RWPE1 (cell line): Measurements from ENCODE around the gene SLC24A3.

Experiments
- CTCF ChIA-PET: fragments of 350-600 bp; sonication (Branson Sonifier 250); formaldehyde crosslinking; extraction: SDS; loops from one replicate; lab custom pipeline; 2021; lab: Yijun Ruan, JAX
- POLR2A ChIA-PET: fragments of 400-600 bp; formaldehyde crosslinking; extraction: SDS; loops from one replicate; lab custom pipeline; 2020; ENCODE audit warnings: antibody characterized with exemption; ENCODE audit not compliant: low non-redundant PET; lab: Yijun Ruan, JAX
- DNase-seq: peaks from one replicate; pipeline ENCODE4 v3.0.0; 2012; ENCODE audit warnings: low spot score
- H3K27ac ChIP-seq: fragments of 450-650 bp; 2 replicates; pipeline ENCODE4 v1.5.1; 2017
- CTCF ChIP-seq: fragments of 450-650 bp; conservative IDR thresholded peaks from 2 replicates; pipeline ENCODE4 v1.5.1; 2017; ENCODE audit warnings: low read depth, mild to moderate bottlenecking

Gene SLC24A3

GRCh38 chr20:19407196-19407595 lies 194.8 kb downstream of the SLC24A3 start:
- no peak overlapping the region for H3K27ac ChIP-seq
- no peak for DNase-seq
- CTCF ChIA-PET: no interaction called here
- TF ChIP-seq CTCF: no peak
- POLR2A ChIA-PET: no interaction called here

- ChIA-PET CTCF (no interaction called here), POLR2A (no interaction called here)
- TF ChIP-seq CTCF: no peak
- H3K27ac ChIP-seq: no peak overlapping the region
- DNase-seq: peak; percentile 8
These were observed 195.3 kb downstream of the SLC24A3 start for GRCh38 chr20:19407736-19408135.

DNA sequence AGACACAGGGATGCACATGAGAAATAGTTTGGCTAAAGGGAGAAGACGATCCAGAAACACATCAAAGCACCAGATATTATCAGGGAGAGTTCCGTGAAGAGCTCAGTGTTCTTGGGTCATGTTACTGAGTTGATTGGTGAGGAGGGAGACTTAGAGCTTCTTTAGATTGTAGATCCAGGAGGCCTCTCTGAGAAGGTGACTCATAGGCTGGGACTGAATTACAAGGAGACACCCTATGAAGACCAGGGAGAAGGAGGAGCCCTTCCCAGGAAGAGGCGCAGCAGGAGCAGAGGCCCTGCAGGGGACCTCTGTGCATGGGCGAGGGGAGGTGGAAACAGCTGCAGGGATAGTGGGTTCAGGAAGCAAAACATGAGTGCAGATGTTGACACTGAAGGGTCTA lies 196.5 kb downstream of the SLC24A3 start:
- DNase-seq: no peak
- no peak for TF ChIP-seq CTCF
- ChIA-PET CTCF (no interaction called here), POLR2A (no interaction called here)
- H3K27ac ChIP-seq: no peak overlapping the region

GRCh38 chr20:19411811-19412210 lies 199.4 kb downstream of the SLC24A3 start:
- TF ChIP-seq CTCF: no peak
- no peak overlapping the region for H3K27ac ChIP-seq
- ChIA-PET POLR2A (no interaction called here), CTCF (interaction anchor here (0.6 kb wide), 1 partner anchor 194 kb away, joined by 8 read pairs; no protein-coding TSS in a partner anchor)
- no peak for DNase-seq

DNA sequence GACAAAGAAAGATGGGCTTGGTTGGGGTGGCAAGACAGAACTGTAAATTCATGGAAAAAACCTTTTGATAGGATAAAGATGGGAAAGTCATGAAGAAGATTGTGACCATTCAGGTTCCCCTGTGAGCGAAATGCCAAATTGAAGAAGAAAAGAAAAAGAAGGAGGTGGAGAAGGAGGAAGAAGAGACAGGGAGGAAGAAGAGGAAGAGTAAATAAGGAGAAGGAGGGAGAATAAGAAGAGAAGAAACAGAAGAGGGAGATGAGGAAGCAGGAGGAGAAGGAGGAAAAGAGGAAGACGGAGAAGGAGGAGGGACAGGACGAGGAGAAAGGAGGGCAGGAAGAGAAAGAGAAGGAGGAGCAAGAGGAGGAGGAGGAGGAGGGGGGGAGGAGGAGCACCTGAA lies 199.8 kb downstream of the SLC24A3 start:
- no peak for DNase-seq
- no peak overlapping the region for H3K27ac ChIP-seq
- no peak for TF ChIP-seq CTCF
- POLR2A ChIA-PET: no interaction called here
- CTCF ChIA-PET: interaction anchor here (0.6 kb wide), 1 partner anchor 194 kb away, joined by 8 read pairs; no protein-coding TSS in a partner anchor

DNA sequence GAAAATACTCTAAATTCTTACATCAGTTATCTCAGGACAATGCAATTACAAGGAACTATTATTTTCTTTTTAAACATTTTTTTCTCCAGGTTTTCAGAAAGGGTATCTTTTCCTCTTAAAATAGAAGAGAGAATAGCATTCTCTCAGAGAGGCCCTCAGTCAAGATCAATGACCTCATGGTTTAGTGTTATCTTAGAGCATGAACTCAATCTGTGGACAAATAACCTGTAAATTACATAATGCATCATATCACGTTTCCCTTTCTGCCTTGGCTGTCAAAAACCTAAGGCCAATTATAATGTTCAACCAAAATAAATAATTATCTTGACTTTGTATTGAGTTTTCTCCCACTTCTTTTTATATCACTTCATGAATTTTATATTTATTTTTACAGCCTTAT lies 202.2 kb downstream of the SLC24A3 start:
- no peak for DNase-seq
- ChIA-PET POLR2A (no interaction called here), CTCF (no interaction called here)
- TF ChIP-seq CTCF: no peak
- H3K27ac ChIP-seq: no peak overlapping the region

- ChIA-PET POLR2A (no interaction called here), CTCF (no interaction called here)
- no peak for DNase-seq
- TF ChIP-seq CTCF: no peak
- no peak overlapping the region for H3K27ac ChIP-seq
These were observed 203.3 kb downstream of the SLC24A3 start for GRCh38 chr20:19415786-19416185.
